IMR-90 (cell line): Measurements from ENCODE around the gene MLLT1.

ENCODE experiments used
- CEBPB ChIP-seq: IDR thresholded peaks from 2 replicates; pipeline ENCODE4 v1.6.1; 2012; ENCODE audit warnings: low read depth, low read length, improper control_type of control experiment
- CHD1 ChIP-seq: IDR thresholded peaks from 2 replicates; pipeline ENCODE4 v1.6.1; 2012; ENCODE audit warnings: low read depth, low read length, improper control_type of control experiment
- CTCF ChIP-seq: conservative IDR thresholded peaks from 2 replicates; pipeline ENCODE4 v1.5.1; 2012; ENCODE audit warnings: mild to moderate bottlenecking, low read depth, low read length, improper control_type of control experiment
- MAFK ChIP-seq: IDR thresholded peaks from 2 replicates; pipeline ENCODE4 v1.6.1; 2012; ENCODE audit warnings: low read depth, low read length, improper control_type of control experiment
- MXI1 ChIP-seq: IDR thresholded peaks from 2 replicates; pipeline ENCODE4 v1.6.1; 2012; ENCODE audit warnings: low read depth, mild to moderate bottlenecking, low read length, moderate library complexity, borderline replicate concordance
- POLR2A ChIP-seq: IDR thresholded peaks from 2 replicates; pipeline ENCODE4 v1.6.1; 2012; ENCODE audit warnings: mild to moderate bottlenecking, low read depth, low read length
- RAD21 ChIP-seq: IDR thresholded peaks from 2 replicates; pipeline ENCODE4 v1.6.1; 2012; ENCODE audit warnings: low read length, improper control_type of control experiment
- RFX5 ChIP-seq: IDR thresholded peaks from 2 replicates; pipeline ENCODE4 v1.8.0; 2012; ENCODE audit warnings: low read depth, mild to moderate bottlenecking, low read length, moderate library complexity
- SMC3 ChIP-seq: fragments of 150-350 bp; IDR thresholded peaks from 2 replicates; pipeline ENCODE4 v1.6.1; 2016; ENCODE audit warnings: low read depth, mild to moderate bottlenecking, antibody characterized with exemption, low read length, moderate library complexity
- USF2 ChIP-seq: fragments of 150-350 bp; IDR thresholded peaks from 2 replicates; pipeline ENCODE4 v1.6.1; 2017; ENCODE audit warnings: mild to moderate bottlenecking, antibody characterized with exemption, low read length, low read depth

- TF ChIP-seq CEBPB (no peak), CTCF (no peak), RFX5 (no peak), SMC3 (no peak), CHD1 (no peak), USF2 (no peak), MXI1 (no peak), POLR2A (no peak), RAD21 (no peak), MAFK (no peak)
Measured at GRCh38 chr19:6250909-6251308, 28.9 kb downstream of the MLLT1 start.
